GM12878 (cell line): ENCODE data around the gene MIAT. TPM values are rescaled to one million over a fixed set of nuclear protein-coding genes. Genes with fewer than 3 reads are reported as not detected.

ENCODE experiments used
- ATAC-seq: fragments of 200-7000 bp; cut with Tn5 transposase; 3 replicates; pipeline ENCODE4 v1.9.1; 2020; ENCODE audit warnings: mild to moderate bottlenecking, moderate library complexity
- BruUV-seq: library from RNA; stranded (reverse); fragments of 400-500 nt; replicated peaks from 2 replicates; lab custom pipeline; 2021; lab: Mats Ljungman, UMichigan
- CTCF ChIA-PET: fragments of 300-600 bp; sonication (Branson Sonifier 250); formaldehyde crosslinking; extraction: SDS; loops from one replicate; lab custom pipeline; 2021; ENCODE audit warnings: inconsistent platforms; lab: Yijun Ruan, JAX
- POLR2A ChIA-PET: fragments of 350-600 bp; formaldehyde crosslinking; extraction: SDS; loops from one replicate; lab custom pipeline; 2021; ENCODE audit warnings: inconsistent platforms; lab: Charles Lee
- RAD21 ChIA-PET: fragments of 300-600 bp; sonication (Branson Sonifier 250); formaldehyde crosslinking; loops from one replicate; lab custom pipeline; 2023; ENCODE audit warnings: antibody characterized with exemption; ENCODE audit not compliant: unreplicated experiment; lab: Charles Lee
- SMC1A ChIA-PET: fragments of 300-600 bp; sonication (Branson Sonifier 250); formaldehyde crosslinking; loops from one replicate; lab custom pipeline; 2023; ENCODE audit not compliant: unreplicated experiment, uncharacterized antibody; lab: Charles Lee
- DNase-seq: peaks from one replicate; pipeline ENCODE4 v3.0.0-alpha.2; 2011; ENCODE audit warnings: low read depth, low spot score
- FAIRE-seq: peaks from 3 replicates; lab custom pipeline; 2011; peaks lifted over from hg19 to GRCh38; lab: Jason Lieb, UNC
- H2AFZ ChIP-seq: 2 replicates; pipeline ENCODE4 v1.6.0; 2011; ENCODE audit warnings: low read depth, low read length, control low read depth; ENCODE audit not compliant: control insufficient read depth
- H3K27ac ChIP-seq: 2 replicates; pipeline ENCODE4 v1.5.1; 2011; ENCODE audit warnings: control low read depth; ENCODE audit not compliant: control insufficient read depth, insufficient read depth
- H3K27me3 ChIP-seq, 2 experiments: replicated peaks in 1 of 2; 2 replicates each; pipeline versions ENCODE4 v1.6.0 to v1.6.1; 2011; ENCODE audit warnings: low read length in 1 of 2; ENCODE audit not compliant: control insufficient read depth in 2 of 2, insufficient read depth in 2 of 2
- H3K36me3 ChIP-seq, 2 experiments: 2 replicates each; pipeline ENCODE4 v1.5.1; 2011; ENCODE audit warnings: low read length in 1 of 2; ENCODE audit not compliant: control insufficient read depth in 2 of 2, insufficient read depth in 2 of 2
- H3K4me1 ChIP-seq: 2 replicates; pipeline ENCODE4 v1.6.1; 2011; ENCODE audit warnings: mild to moderate bottlenecking, low read length, moderate library complexity, mixed read lengths; ENCODE audit not compliant: control insufficient read depth, insufficient read depth
- H3K4me2 ChIP-seq: 2 replicates; pipeline ENCODE4 v1.6.0; 2011; ENCODE audit warnings: control low read depth; ENCODE audit not compliant: control insufficient read depth, insufficient read depth
- H3K4me3 ChIP-seq: fragments of 200-600 bp; sonication (generic); 2 replicates; pipeline ENCODE4 v1.5.1; 2016
- H3K79me2 ChIP-seq: 2 replicates; pipeline ENCODE4 v1.6.0; 2011; ENCODE audit warnings: low read length; ENCODE audit not compliant: control insufficient read depth, insufficient read depth
- H3K9ac ChIP-seq: 2 replicates; pipeline ENCODE4 v1.8.0; 2011; ENCODE audit warnings: low read length, control low read depth, mixed read lengths; ENCODE audit not compliant: control insufficient read depth, insufficient read depth
- H3K9me3 ChIP-seq: replicated peaks from 3 replicates; pipeline ENCODE4 v1.5.1; 2011; ENCODE audit warnings: mild to moderate bottlenecking, low read length; ENCODE audit not compliant: control insufficient read depth, insufficient read depth
- H4K20me1 ChIP-seq: 2 replicates; pipeline ENCODE4 v1.6.0; 2011; ENCODE audit not compliant: control insufficient read depth, insufficient read depth
- ATF3 ChIP-seq: IDR thresholded peaks from 2 replicates; pipeline ENCODE4 v1.6.1; 2011; ENCODE audit warnings: low read depth, mild to moderate bottlenecking, low read length, moderate library complexity, borderline replicate concordance; ENCODE audit errors: extremely low read depth
- BRCA1 ChIP-seq: IDR thresholded peaks from 2 replicates; pipeline ENCODE4 v1.6.1; 2011; ENCODE audit warnings: low read depth, low read length, improper control_type of control experiment
- CREM ChIP-seq: IDR thresholded peaks from 2 replicates; pipeline ENCODE4 v1.6.1; 2014; ENCODE audit warnings: antibody characterized with exemption, low read depth
- CTCF ChIP-seq, 3 experiments: IDR thresholded peaks in 2 of 3; conservative IDR thresholded peaks in 1 of 3; 2 replicates each; pipeline ENCODE4 v1.5.1; 2011; ENCODE audit warnings: low read depth in 3 of 3, low read length in 3 of 3, mild to moderate bottlenecking in 3 of 3, control low read depth in 2 of 3, moderate library complexity in 2 of 3, inconsistent platforms in 1 of 3, mixed read lengths in 1 of 3; ENCODE audit not compliant: control insufficient read depth in 2 of 3, insufficient read depth in 1 of 3; ENCODE audit errors: extremely low read depth in 1 of 3
- E2F4 ChIP-seq: IDR thresholded peaks from 2 replicates; pipeline ENCODE4 v1.6.1; 2012; ENCODE audit warnings: low read depth, low read length, improper control_type of control experiment
- ETV6 ChIP-seq, 2 experiments: fragments of 450-650 bp in 1 of 2; IDR thresholded peaks in 1 of 2; conservative IDR thresholded peaks in 1 of 2; 2 replicates each; pipeline ENCODE4 v1.6.1; 2014; ENCODE audit warnings: antibody characterized with exemption in 1 of 2, borderline replicate concordance in 1 of 2, low read depth in 1 of 2, mild to moderate bottlenecking in 1 of 2, moderate library complexity in 1 of 2
- FOXM1 ChIP-seq: IDR thresholded peaks from 2 replicates; pipeline ENCODE4 v1.6.1; 2012; ENCODE audit warnings: low read depth, mild to moderate bottlenecking, inconsistent platforms, low read length, moderate library complexity
- GABPA ChIP-seq: IDR thresholded peaks from 2 replicates; pipeline ENCODE4 v1.6.1; 2014; ENCODE audit warnings: antibody characterized with exemption, low read depth, mild to moderate bottlenecking, inconsistent platforms
- POLR2AphosphoS2 ChIP-seq: IDR thresholded peaks from 2 replicates; pipeline ENCODE4 v1.6.1; 2011; ENCODE audit warnings: low read depth, mild to moderate bottlenecking, low read length, improper control_type of control experiment, moderate library complexity
- RB1 ChIP-seq: fragments of 450-650 bp; formaldehyde crosslinking; IDR thresholded peaks from 2 replicates; pipeline ENCODE4 v1.6.1; 2017; ENCODE audit warnings: mild to moderate bottlenecking, borderline replicate concordance
- STAT3 ChIP-seq: IDR thresholded peaks from 2 replicates; pipeline ENCODE4 v1.6.1; 2011; ENCODE audit warnings: low read depth, low read length, improper control_type of control experiment
- TCF3 ChIP-seq: IDR thresholded peaks from 2 replicates; pipeline ENCODE4 v1.6.1; 2012; ENCODE audit warnings: low read depth, mild to moderate bottlenecking, low read length, borderline replicate concordance; ENCODE audit not compliant: insufficient read depth
- ZBTB11 ChIP-seq: fragments of 450-650 bp; formaldehyde crosslinking; IDR thresholded peaks from 2 replicates; pipeline ENCODE4 v1.5.0; 2022; ENCODE audit warnings: mild to moderate bottlenecking, missing genetic modification characterization
- ZNF207 ChIP-seq: fragments of 450-650 bp; IDR thresholded peaks from 2 replicates; pipeline ENCODE4 v1.6.1; 2014; ENCODE audit warnings: antibody characterized with exemption, mild to moderate bottlenecking, borderline replicate concordance
- ZNF384 ChIP-seq: IDR thresholded peaks from 2 replicates; pipeline ENCODE4 v1.6.1; 2012; ENCODE audit warnings: low read depth, mild to moderate bottlenecking, low read length, improper control_type of control experiment, borderline replicate concordance
- WGBS: methylation state at CpG from one replicate; pipeline ENCODE4 v1.1.6; 2016; ENCODE audit warnings: low lambda C conversion rate; ENCODE audit not compliant: insufficient replicate concordance, insufficient coverage; ENCODE audit errors: missing lambda C conversion rate; 5-methylcytosine and 5-hydroxymethylcytosine counted together
- in situ Hi-C: fragments of 300-500 bp; cut with MboI; formaldehyde crosslinking; loops from 9 replicates; pipeline ENCODE4 v1.14.3; 2018; ENCODE audit warnings: mixed read lengths
- intact Hi-C: fragments of 100-400 bp; cut with micrococcal nuclease; formaldehyde crosslinking; loops from one replicate; pipeline ENCODE4 v1.14.2; 2022; ENCODE audit not compliant: unreplicated experiment
- polyA plus RNA-seq, 11 experiments: library from polyadenylated mRNA; depleted of rRNA in 4 of 11; unstranded in 6 of 11; stranded (reverse) in 5 of 11; fragments of >200 nt; fragmentation: Nextera tagmentation in 4 of 11; fragmentation: Illumina TruSeq in 1 of 11; extraction: Ambion mirVana in 4 of 11; extraction: Trizol in 1 of 11; gene quantifications; 1 replicate in 1 of 11; 2 replicates in 10 of 11; pipeline versions ENCODE4 v1.2.1 to v1.2.3, GENCODE V29; 2011 to 2016; ENCODE audit warnings: inconsistent platforms in 2 of 11, missing spikeins in 2 of 11, low read depth in 1 of 11
- total RNA-seq, 4 experiments: library from RNA; depleted of rRNA in 3 of 4; stranded (reverse); fragments of >200 nt in 3 of 4; fragmentation: Illumina TruSeq in 1 of 4; extraction: Trizol in 1 of 4; gene quantifications; 2 replicates each; pipeline versions ENCODE4 v1.2.1 to v1.2.3, GENCODE V29; 2013 to 2021
- TF ChIP-seq, protein P1 (sequence below): fragments of 450-650 bp; IDR thresholded peaks from 2 replicates; pipeline ENCODE4 v1.6.1; 2014; ENCODE audit warnings: mild to moderate bottlenecking

Gene MIAT
- total and polyA plus RNA-seq, 10 of the 15 experiments (the other 5 are each of a cell fraction or from before 2014, with no cell fraction given), result 0.39 to 13.7 (median 4.6) TPM

GRCh38 chr22:26612652-26613051 is 44.7 kb upstream of the MIAT start:
- no peak overlapping the region for H3K4me2 ChIP-seq
- BruUV-seq, result no TSS peak
- ChIA-PET POLR2A (no interaction called here), CTCF (interaction anchor here (0.7 to 1.5 kb wide), 5 partner anchors 18 to 110 kb away, joined by 3 read pairs; no protein-coding TSS in a partner anchor), RAD21 (interaction anchor here (0.9 to 1.3 kb wide), 3 partner anchors 21 to 34 kb away, joined by 3 to 4 read pairs (median 3); no protein-coding TSS in a partner anchor), SMC1A (interaction anchor here (0.8 to 1.0 kb wide), 2 partner anchors 17 to 128 kb away, joined by 3 read pairs; no protein-coding TSS in a partner anchor)
- FAIRE-seq, result no peak
- no peaks in the 10 kb centered on the region for H3K27me3 ChIP-seq
- ATAC-seq, result no peak
- no peaks in the 10 kb centered on the region for H3K9me3 ChIP-seq
- no peak overlapping the region for H3K4me3 ChIP-seq
- no peak overlapping the region for H3K9ac ChIP-seq
- H3K36me3 ChIP-seq, result no peaks in the 10 kb centered on the region
- in situ Hi-C loops, result no loop called here
- H3K4me1 ChIP-seq, result peaks cover 33% of the 10 kb centered on the region
- H2AFZ ChIP-seq, result no peak overlapping the region
- intact Hi-C loops, result no loop called here
- no peaks in the 10 kb centered on the region for H3K79me2 ChIP-seq
- DNase-seq, result no peak
- WGBS, result 83% methylated on average over 4 of the region's 4 CpGs
- H3K27ac ChIP-seq, result no peak overlapping the region
- H4K20me1 ChIP-seq, result no peaks in the 10 kb centered on the region
- TF ChIP-seq, protein P1, sequence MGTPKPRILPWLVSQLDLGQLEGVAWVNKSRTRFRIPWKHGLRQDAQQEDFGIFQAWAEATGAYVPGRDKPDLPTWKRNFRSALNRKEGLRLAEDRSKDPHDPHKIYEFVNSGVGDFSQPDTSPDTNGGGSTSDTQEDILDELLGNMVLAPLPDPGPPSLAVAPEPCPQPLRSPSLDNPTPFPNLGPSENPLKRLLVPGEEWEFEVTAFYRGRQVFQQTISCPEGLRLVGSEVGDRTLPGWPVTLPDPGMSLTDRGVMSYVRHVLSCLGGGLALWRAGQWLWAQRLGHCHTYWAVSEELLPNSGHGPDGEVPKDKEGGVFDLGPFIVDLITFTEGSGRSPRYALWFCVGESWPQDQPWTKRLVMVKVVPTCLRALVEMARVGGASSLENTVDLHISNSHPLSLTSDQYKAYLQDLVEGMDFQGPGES, result no peak
- TF ChIP-seq POLR2AphosphoS2 (no peak), FOXM1 (no peak), GABPA (no peak), ZNF207 (no peak), TCF3 (no peak), E2F4 (no peak), BRCA1 (no peak), CTCF (IDR thresholded peaks at IDR 0.05 in 2 of 3, conservative IDR thresholded peaks at IDR 0.05 in 1 of 3; ENCODE audit: control insufficient read depth in 2 of 3, extremely low read depth in 1 of 3, insufficient read depth in 1 of 3, low read depth in 3 of 3, low read length in 3 of 3) (no peak), ZNF384 (no peak), ATF3 (no peak), RB1 (no peak), ETV6 (conservative IDR thresholded peaks at IDR 0.05 in 1 of 2, IDR thresholded peaks at IDR 0.05 in 1 of 2; ENCODE audit: borderline replicate concordance in 1 of 2, low read depth in 1 of 2) (no peak), CREM (no peak), ZBTB11 (CRISPR knock-in tag) (no peak), STAT3 (no peak)
